HUES6 (cell line): Measurements from ENCODE around the gene SLAMF7.
"Not testable (repeated sequence)": the region's sequence is repeated elsewhere in the genome, so short reads cannot be mapped to it uniquely, and the experiment has no call there.

Experiments
- H3K27ac ChIP-seq: 2 replicates; pipeline ENCODE4 v1.7.0; 2013; ENCODE audit warnings: low read depth, mild to moderate bottlenecking, low read length, inconsistent platforms
- H3K27me3 ChIP-seq: 2 replicates; pipeline ENCODE4 v1.6.1; 2013; ENCODE audit warnings: low read length; ENCODE audit not compliant: control insufficient read depth, insufficient read depth
- H3K36me3 ChIP-seq: 2 replicates; pipeline ENCODE4 v1.6.1; 2013; ENCODE audit warnings: low read length; ENCODE audit not compliant: control insufficient read depth, insufficient read depth
- H3K4me1 ChIP-seq: 2 replicates; pipeline ENCODE4 v1.6.1; 2013; ENCODE audit warnings: low read length; ENCODE audit not compliant: control insufficient read depth, insufficient read depth
- H3K4me3 ChIP-seq: 2 replicates; pipeline ENCODE4 v1.5.1; 2013; ENCODE audit warnings: low read depth, low read length
- H3K9ac ChIP-seq: one replicate; pipeline ENCODE4 v1.6.1; 2013; ENCODE audit warnings: mild to moderate bottlenecking, low read length
- H3K9me3 ChIP-seq: 2 replicates; pipeline ENCODE4 v1.6.1; 2013; ENCODE audit warnings: low read depth, low read length; ENCODE audit not compliant: control insufficient read depth, insufficient read depth

The SLAMF7 gene, protein sequence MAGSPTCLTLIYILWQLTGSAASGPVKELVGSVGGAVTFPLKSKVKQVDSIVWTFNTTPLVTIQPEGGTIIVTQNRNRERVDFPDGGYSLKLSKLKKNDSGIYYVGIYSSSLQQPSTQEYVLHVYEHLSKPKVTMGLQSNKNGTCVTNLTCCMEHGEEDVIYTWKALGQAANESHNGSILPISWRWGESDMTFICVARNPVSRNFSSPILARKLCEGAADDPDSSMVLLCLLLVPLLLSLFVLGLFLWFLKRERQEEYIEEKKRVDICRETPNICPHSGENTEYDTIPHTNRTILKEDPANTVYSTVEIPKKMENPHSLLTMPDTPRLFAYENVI

DNA sequence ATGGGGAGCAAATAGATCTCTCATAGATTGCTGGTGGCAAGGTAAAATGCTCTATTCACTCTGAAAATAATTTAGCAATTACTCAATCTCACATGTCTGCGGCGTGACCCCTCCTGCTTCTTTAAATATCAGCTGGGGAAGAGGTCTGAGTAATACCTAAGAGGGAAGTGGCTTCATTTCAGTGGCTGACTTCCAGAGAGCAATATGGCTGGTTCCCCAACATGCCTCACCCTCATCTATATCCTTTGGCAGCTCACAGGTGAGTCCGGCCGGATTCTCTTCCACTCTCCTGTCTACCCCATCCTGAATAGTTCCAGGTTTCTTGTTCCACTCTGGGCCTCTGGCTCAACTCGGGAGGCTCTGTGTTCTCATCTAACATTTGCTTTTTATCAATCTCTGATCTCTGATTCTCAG lies at the start of gene SLAMF7:
Gene SLAMF7 (plus strand): TSS at position 150 of the 414 bp plus-strand sequence. CDS start 55 bp downstream, at position 205.
- H3K9me3 ChIP-seq = peaks cover 7% of the 10 kb centered on the region
- no peak within 1 kb of the TSS for H3K9ac ChIP-seq
- H3K27ac ChIP-seq = no peak within 1 kb of the TSS
- no peaks in the 10 kb centered on the region for H3K27me3 ChIP-seq
- H3K36me3 ChIP-seq = no peaks in the 10 kb centered on the region
- H3K4me3 ChIP-seq = no peak within 1 kb of the TSS
- peaks cover 5% of the 10 kb centered on the region; the same call in 1 of the 2 replicates for H3K4me1 ChIP-seq

DNA sequence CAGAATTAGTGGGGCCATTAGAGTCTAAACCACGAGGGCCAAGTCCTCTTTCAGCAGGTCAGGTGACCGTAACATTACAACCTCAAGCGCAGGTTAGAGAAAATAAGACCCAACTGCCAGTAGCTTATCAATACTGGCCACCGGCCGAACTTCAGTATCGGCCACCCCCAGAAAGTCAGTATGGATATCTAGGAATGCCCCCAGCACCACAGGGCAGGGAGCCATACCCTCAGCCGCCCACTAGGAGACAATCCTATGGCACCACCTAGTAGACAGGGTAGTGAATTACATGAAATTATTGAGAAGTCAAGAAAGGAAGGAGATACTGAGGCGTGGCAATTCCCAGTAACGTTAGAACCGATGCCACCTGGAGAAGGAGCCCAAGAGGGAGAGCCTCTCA lies 46.7 kb upstream of the SLAMF7 start:
- not testable (repeated sequence) for H3K9ac ChIP-seq, H3K36me3 ChIP-seq, H3K27ac ChIP-seq, H3K4me1 ChIP-seq, H3K4me3 ChIP-seq, H3K27me3 ChIP-seq, H3K9me3 ChIP-seq

DNA sequence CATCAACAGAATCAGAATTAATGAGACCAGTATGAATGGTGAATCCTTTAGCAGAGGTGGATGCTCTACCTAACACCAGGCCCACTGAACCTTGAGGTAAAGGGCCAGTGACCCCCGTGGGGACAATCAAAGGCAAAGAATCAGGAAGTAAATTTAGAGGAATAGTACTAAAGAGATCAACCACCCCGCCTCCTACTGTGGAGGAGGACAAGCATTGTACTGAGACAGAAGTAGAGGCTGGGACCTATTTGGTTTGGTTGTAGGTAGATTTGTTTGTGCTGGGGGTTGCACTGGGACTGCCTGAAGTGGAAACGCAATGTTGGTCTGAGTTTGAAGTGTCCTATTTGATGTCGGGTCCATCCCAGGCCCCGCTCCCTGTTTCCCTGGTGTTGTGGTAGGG lies 36.9 kb upstream of the SLAMF7 start:
- no peak overlapping the region for H3K27ac ChIP-seq
- H3K9me3 ChIP-seq = no peaks in the 10 kb centered on the region
- no peaks in the 10 kb centered on the region for H3K27me3 ChIP-seq
- H3K9ac ChIP-seq = no peak overlapping the region
- 0 out of 2 replicates have a peak, but pooled peaks cover 9% of the 10 kb centered on the region for H3K4me1 ChIP-seq
- no peaks in the 10 kb centered on the region for H3K36me3 ChIP-seq
- H3K4me3 ChIP-seq = no peak overlapping the region

DNA sequence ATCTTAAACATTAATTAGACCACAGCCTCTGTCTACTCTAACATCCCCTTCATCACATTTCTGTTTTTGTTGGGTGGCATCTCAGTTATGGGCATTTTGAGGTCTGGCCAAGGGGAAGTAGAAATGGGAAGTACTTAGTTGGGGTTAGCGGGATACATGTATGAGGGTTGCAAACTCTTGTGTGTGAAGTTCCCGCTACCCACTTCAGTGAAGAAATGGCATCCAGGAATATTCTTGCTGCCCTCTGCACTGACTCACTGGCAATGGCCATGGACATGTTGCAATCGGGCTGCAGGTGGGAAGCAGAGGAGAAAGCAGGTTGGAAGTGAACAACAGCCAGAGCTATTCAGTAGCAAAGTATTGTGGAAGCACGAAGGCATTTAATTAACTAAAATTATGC lies 34.8 kb upstream of the SLAMF7 start:
- Histone ChIP-seq H3K27me3 (no peaks in the 10 kb centered on the region), H3K4me1 (0 out of 2 replicates have a peak, but pooled peaks cover 9% of the 10 kb centered on the region), H3K27ac (no peak overlapping the region), H3K36me3 (no peaks in the 10 kb centered on the region), H3K9me3 (no peaks in the 10 kb centered on the region), H3K9ac (no peak overlapping the region), H3K4me3 (no peak overlapping the region)

DNA sequence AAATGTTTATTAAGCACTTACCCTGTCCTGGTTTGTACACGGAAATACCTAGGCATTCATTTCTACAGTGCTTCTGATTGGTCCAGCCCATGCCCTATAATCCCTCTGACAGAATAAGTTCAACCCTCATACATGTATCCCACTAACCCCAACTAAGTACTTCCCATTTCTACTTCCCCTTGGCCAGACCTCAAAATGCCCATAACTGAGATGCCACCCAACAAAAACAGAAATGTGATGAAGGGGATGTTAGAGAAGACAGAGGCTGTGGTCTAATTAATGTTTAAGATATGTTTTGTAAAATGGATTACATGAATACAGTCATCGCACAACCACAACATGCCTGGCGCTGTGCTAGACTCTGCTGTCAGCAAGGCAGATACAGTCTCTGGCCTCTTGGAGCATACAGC lies 33.8 kb upstream of the SLAMF7 start:
- not testable (repeated sequence) for H3K36me3 ChIP-seq, H3K9ac ChIP-seq, H3K27me3 ChIP-seq, H3K4me1 ChIP-seq, H3K27ac ChIP-seq, H3K9me3 ChIP-seq, H3K4me3 ChIP-seq

DNA sequence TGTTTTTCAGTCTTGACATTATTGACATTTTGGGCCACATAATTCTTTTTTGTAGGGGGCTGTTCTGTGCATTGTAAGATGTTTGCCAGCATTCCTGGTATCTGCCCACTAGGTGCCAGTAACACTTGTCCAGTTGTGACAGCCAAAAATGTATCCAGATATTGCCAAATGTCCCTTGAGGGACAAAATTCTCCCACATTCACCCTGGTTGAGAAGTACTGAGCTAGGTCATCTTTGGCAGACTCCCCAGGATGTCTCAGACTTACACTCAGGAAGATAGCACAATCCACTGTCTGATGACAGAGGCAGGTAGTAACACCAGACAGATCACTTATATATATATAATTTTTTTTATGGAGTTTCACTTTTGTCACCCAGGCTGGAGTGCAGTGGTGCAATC lies 33.3 kb upstream of the SLAMF7 start:
- Histone ChIP-seq H3K4me1 (0 out of 2 replicates have a peak, but pooled peaks cover 9% of the 10 kb centered on the region), H3K9me3 (no peaks in the 10 kb centered on the region), H3K36me3 (no peaks in the 10 kb centered on the region), H3K27me3 (no peaks in the 10 kb centered on the region), H3K27ac (no peak overlapping the region), H3K4me3 (no peak overlapping the region), H3K9ac (no peak overlapping the region)

DNA sequence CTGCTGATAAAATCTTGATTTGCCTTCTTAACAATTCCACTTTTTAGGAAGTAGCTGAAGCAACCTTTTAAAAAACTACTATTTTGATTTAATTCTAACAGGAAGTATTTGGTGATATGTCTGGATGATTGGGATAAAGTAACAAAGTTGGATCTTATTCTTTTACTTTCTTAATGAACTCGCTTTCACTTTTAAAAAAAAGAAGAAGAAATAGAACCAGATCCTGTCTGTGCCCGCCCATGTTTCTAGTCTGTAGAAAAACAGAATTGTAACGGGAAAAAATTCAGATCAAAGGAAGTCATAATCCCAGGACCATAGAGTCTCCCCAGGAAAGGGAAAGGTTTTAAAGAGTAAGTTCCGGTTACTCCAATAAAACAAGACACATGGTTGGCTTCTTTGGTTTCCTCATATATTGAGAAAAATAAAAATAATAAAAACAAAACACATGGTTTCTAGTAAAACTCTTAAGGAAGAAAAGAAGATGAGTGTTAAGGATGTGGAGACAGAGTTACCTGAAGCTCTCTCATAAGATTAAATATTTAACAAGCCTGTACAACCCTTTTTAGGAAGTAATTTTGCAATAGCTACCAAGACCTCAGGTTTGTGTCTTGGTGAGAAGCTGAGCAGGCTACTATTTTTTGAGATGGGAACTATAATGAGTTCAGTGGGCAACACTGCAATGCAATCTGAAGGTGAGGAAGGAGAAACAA lies 32.4 kb upstream of the SLAMF7 start:
- Histone ChIP-seq H3K27ac (no peak overlapping the region), H3K4me1 (0 out of 2 replicates have a peak, but pooled peaks cover 9% of the 10 kb centered on the region), H3K4me3 (no peak overlapping the region), H3K36me3 (no peaks in the 10 kb centered on the region), H3K9ac (no peak overlapping the region), H3K9me3 (no peaks in the 10 kb centered on the region), H3K27me3 (no peaks in the 10 kb centered on the region)

DNA sequence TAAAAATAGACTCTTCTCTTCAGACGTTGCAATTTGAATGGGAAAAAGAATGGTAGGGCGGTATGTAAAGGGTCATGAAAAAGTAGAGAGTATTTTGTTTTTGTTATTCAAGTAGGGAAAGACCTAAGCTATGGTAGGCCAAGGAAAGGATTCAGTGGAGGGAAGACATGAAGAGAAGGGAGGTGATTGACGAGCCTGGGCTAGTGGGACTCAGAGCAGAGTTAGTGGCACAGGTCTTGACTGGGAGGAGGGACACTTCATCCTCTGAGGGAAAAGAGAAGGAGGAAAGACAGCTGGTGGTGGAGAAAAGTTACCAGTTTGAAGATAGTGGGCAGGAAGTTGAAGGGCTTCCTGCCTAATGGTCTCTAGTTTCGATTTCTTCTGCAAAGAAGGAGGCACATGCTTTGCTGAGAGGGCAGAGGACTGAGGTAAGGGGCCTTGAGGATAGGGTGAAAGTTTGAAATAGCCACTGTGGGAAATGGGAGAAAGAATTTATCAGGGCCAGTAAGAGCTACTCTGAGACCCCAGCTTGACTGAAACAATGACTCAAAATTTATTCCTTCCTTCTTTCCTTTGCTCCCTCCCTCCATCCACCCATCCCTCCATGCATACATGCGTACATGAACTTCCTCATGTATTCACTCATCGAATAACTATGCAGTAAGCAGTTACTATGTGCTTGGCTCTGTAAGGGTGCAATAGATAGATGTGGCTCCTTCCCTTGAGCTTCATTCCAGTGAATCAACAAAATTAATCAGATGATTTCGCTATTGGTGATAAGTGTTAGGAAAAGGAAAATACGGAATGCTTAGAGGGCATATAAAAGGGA lies 31.6 kb upstream of the SLAMF7 start:
- H3K4me3 ChIP-seq = no peak overlapping the region
- H3K27me3 ChIP-seq = no peaks in the 10 kb centered on the region
- H3K36me3 ChIP-seq = no peaks in the 10 kb centered on the region
- H3K27ac ChIP-seq = no peak overlapping the region
- no peak overlapping the region for H3K9ac ChIP-seq
- 0 out of 2 replicates have a peak, but pooled peaks cover 9% of the 10 kb centered on the region for H3K4me1 ChIP-seq
- no peaks in the 10 kb centered on the region for H3K9me3 ChIP-seq

DNA sequence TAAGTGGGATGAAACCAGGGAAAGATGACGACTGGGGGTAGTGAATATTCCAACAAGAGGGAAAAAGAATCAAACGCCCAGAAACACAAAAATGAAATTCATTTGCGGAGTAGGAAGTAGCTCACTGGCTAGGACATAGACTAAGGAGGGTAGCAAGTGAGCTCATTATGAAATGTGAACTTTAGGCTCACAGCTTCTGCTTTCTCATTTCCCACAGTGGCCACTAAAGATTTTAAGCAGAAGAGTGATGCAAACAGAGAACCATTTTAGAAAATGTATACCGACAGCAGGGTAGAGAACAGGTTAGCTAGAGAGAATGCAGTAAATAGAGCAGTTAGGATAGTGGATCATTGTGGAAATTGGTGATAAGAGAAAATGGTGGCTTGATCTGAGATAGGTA lies 30.9 kb upstream of the SLAMF7 start:
- Histone ChIP-seq H3K9ac (no peak overlapping the region), H3K27ac (no peak overlapping the region)

DNA sequence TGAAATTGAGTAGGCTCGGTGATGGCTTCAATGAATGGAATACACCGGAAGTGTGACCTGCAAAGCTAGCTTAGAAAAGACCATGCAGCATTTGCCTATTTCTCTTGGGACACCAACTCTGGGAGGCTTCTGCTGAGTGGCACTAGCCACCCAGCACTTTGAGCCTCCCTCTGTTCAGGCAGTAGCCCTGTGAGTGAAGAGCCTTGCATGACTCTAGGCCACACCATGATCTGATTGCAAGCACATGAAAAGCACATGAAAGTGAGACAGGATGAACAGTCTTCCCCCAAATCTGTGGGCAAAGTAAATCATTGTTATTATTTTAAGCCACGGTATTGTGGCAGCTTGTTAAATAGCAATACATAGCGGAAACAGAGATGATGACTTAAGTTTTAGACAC lies 30.2 kb upstream of the SLAMF7 start:
- Histone ChIP-seq H3K4me3 (no peak overlapping the region), H3K9me3 (no peaks in the 10 kb centered on the region), H3K36me3 (no peaks in the 10 kb centered on the region), H3K27ac (no peak overlapping the region), H3K27me3 (no peaks in the 10 kb centered on the region), H3K4me1 (no peaks in the 10 kb centered on the region), H3K9ac (no peak overlapping the region)

More for the DNA sequence above, 30.9 kb upstream of the SLAMF7 start:
- Histone ChIP-seq H3K4me3 (no peak overlapping the region), H3K4me1 (0 out of 2 replicates have a peak, but pooled peaks cover 5% of the 10 kb centered on the region), H3K9me3 (no peaks in the 10 kb centered on the region), H3K36me3 (no peaks in the 10 kb centered on the region), H3K27me3 (no peaks in the 10 kb centered on the region)
